ENCODE data around the gene PRMT6. TPM values are rescaled to one million over a fixed set of nuclear protein-coding genes. Genes with fewer than 3 reads are reported as not detected.
"Not testable (repeated sequence)": the region's sequence is repeated elsewhere in the genome, so short reads cannot be mapped to it uniquely, and the experiment has no call there.

PRMT6 gene
- 14.5 TPM for polyA plus RNA-seq (ENCODE audit: insufficient read length)

- peak; percentile 65 for DNase-seq (ENCODE audit: low read depth)
Observed at GRCh38 chr1:107056426-107057196, at the start of gene PRMT6. Gene PRMT6, plus strand, starts transcription at chr1:107056674. Its CDS starts 42 bp downstream, at chr1:107056716.

DNA sequence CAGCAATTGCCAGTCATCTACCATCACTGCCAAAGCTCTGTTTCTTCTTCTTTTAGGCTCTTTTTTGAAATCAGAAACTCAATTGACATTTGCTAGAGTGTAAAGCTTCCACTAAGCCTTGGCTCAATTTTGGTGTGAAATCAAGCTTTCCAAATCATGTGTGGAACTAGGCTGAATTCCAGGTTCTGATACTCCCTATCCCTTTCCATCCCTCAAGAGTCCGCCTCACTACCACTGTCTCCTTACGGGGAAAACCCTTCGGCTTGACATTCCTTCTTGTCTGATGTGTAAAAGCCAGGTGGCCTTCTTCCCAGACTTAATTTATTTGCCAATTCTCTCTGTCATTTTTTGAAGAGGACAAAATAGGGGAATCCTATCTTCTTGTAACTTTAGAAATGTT lies 47.2 kb upstream of the PRMT6 start:
- DNase-seq (ENCODE audit: low read depth), result peak; percentile 57

GRCh38 chr1:107010582-107010981 lies 45.9 kb upstream of the PRMT6 start:
- DNase-seq (ENCODE audit: low read depth), result no peak

- DNase-seq (ENCODE audit: low read depth), result no peak
Observed at GRCh38 chr1:107016376-107016978, 40.0 kb upstream of the PRMT6 start.

DNA sequence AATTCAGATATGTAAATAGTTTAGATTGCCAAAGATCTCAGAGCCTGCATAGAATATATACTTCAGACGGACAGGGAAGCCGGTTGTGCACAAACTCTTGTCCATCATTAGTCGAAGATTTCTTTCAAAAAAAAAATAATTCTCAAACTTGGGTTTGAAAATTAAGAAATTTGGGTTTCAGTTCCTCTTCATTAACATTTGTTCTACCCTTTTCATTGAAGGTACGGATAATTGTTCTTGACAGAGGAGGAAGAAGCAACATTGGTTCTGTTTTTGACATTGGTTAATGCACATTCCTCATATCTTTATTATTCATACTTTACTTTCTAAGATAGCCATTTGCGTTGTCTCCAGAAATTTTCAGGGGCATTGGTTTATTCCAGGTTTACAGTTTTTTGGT lies 38.0 kb upstream of the PRMT6 start:
- no peak for DNase-seq (ENCODE audit: low read depth)

DNA sequence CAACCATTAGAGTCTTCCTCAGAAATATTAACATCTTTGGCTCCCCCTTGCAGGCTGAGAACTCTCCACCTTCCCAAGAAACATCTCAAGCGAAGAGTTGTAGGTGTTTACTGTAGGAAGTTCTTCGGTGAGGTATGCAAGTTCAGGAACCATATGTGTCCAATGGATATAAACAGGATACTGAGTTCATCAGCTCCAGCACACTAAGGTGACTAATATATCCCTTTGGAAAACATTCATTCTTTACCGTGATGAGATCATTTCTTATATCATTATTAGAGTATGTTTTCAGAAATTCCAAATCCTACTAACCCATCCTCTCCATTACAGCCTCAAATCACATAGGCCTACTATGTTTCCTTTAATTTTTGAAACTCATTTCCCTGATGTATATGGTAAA lies 37.3 kb upstream of the PRMT6 start:
- no peak for DNase-seq (ENCODE audit: low read depth)

- not testable (repeated sequence) for DNase-seq (ENCODE audit: low read depth)
Observed at GRCh38 chr1:107038874-107039273, 17.6 kb upstream of the PRMT6 start.

- not testable (repeated sequence) for DNase-seq (ENCODE audit: low read depth)
Observed at GRCh38 chr1:107044310-107045220, 11.9 kb upstream of the PRMT6 start.

DNA sequence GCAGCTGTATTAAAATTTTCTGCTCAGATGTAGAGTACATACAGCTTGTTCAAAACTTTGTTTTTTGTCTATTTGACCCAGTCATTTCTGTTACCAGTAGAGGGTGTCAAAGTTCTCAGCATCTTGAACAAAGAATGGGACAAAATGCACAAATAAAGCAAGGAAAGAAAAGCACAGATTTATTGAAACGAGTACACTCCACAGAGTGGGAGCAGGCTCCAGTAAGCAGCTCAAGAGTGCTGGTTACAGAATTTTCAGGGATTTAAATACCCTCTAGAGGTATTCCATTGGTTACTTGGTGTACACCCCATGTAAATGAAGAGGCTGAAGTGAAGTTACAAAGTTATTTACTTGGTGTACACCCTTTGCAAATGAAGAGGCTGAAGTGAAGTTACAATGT lies 8.9 kb upstream of the PRMT6 start:
- no peak for DNase-seq (ENCODE audit: low read depth)

DNA sequence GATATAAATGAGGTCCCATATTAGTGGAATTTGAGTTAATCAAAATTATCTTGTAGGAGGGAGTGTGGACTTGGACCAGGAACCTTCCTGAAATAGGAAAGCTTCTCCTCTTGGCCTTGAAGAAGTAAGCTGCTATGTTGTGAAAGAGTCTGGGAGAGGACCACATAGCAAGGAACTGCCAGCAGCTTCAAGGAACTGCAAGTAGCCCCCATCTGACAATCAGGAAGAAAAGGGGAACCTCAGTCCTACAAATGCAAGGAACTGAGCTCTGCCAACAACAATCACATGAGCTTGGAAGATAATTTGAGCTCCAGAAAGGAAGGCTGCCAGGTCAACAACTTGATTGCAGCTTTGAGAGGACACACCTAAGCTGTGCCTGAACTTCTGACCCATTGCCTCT lies 8.2 kb upstream of the PRMT6 start:
- no peak for DNase-seq (ENCODE audit: low read depth)

- DNase-seq (ENCODE audit: low read depth), result no peak
Observed at GRCh38 chr1:107051266-107051665, 5.2 kb upstream of the PRMT6 start.

- DNase-seq (ENCODE audit: low read depth), result not testable (repeated sequence)
Observed at GRCh38 chr1:107055919-107056425, 502 bp upstream of the PRMT6 start.

DNA sequence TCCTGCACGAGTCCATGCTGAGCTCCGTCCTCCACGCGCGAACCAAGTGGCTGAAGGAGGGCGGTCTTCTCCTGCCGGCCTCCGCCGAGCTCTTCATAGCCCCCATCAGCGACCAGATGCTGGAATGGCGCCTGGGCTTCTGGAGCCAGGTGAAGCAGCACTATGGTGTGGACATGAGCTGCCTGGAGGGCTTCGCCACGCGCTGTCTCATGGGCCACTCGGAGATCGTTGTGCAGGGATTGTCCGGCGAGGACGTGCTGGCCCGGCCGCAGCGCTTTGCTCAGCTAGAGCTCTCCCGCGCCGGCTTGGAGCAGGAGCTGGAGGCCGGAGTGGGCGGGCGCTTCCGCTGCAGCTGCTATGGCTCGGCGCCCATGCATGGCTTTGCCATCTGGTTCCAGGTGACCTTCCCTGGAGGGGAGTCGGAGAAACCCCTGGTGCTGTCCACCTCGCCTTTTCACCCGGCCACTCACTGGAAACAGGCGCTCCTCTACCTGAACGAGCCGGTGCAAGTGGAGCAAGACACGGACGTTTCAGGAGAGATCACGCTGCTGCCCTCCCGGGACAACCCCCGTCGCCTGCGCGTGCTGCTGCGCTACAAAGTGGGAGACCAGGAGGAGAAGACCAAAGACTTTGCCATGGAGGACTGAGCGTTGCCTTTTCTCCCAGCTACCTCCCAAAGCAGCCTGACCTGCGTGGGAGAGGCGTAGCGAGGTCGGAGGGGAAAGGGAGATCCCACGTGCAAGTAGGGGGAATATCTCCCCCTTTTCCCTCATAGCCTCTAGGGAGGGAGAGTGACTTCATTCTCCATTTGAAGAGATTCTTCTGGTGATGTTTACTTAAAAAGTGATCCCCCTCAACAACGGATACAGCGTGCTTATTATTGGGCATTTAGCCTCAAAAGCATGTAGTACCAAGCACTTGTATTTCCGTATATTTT lies 991 bp downstream of the PRMT6 start:
- no peak for DNase-seq (ENCODE audit: low read depth)

- DNase-seq (ENCODE audit: low read depth), result no peak
Observed at GRCh38 chr1:107058245-107059032, 2.0 kb downstream of the PRMT6 start.

GRCh38 chr1:107061886-107062285 lies 5.4 kb downstream of the PRMT6 start:
- no peak for DNase-seq (ENCODE audit: low read depth)

DNA sequence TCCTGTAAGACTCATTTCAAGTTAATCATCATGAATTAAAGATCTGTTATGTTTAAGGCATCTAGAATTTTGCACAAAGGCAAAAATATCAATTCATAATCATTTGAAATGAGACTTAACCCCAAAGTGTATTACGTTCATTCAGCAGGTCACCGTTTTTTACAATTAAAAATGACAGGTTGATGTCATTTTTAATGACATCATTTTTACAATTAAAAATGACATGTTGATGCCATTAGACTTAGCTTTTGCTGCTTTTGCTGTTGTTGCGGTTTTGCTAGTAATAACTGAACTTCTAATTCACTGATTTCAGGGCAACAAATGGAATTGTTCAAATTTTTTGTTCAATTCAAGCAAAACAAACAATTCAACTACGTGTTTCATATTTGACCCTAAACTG lies 17.0 kb downstream of the PRMT6 start:
- no peak for DNase-seq (ENCODE audit: low read depth)

DNA sequence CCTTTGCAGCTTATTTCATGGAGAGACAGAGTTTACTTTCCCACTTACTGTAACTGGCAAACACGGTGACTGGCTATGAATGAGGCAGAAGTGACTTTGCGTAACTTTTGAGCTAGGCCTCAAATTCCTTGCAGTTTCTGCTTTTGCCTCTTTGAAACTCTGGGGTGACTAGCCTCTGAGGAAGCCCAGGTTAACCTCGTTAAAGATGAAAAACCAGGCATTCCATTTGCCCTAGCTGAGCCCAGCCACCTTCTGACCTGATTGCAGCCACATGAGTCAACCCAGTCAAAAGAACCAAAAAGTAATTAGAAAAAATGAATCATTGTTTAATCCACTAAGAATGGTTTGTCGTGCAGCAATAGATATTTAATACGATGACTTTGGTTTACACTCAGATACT lies 20.4 kb downstream of the PRMT6 start:
- DNase-seq (ENCODE audit: low read depth), result no peak

DNA sequence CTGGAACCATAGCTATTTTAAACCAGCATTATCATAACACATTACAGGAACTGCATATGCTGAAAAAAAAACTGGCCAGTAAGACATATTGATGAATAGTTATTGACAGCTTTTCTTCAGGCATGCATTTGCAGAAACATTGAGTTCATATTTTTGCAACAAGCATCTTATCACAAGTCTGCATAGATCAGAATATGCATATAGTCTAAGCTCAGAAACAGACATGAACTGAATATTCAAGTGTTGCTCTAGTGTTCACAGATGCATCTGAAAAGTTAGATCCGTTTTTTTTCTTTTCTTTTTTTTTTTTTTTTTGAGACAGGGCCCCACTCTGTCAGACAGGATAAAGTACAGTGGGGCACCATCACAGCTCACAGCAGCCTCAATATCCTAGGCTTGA lies 22.8 kb downstream of the PRMT6 start:
- DNase-seq (ENCODE audit: low read depth), result no peak

GRCh38 chr1:107081102-107081501 lies 24.6 kb downstream of the PRMT6 start:
- no peak for DNase-seq (ENCODE audit: low read depth)

- DNase-seq (ENCODE audit: low read depth), result no peak
Observed at GRCh38 chr1:107091418-107091817, 34.9 kb downstream of the PRMT6 start.
